ENCODE measurements around the gene SLC37A4.
"Not testable (repeated sequence)": the region's sequence is repeated elsewhere in the genome, so short reads cannot be mapped to it uniquely, and the experiment has no call there.

SLC37A4 gene

GRCh38 chr11:119016216-119017009 is 14.3 kb downstream of the SLC37A4 start:
- DNase-seq = no peak

GRCh38 chr11:119015054-119015611 is 15.5 kb downstream of the SLC37A4 start:
- no peak for DNase-seq

GRCh38 chr11:119014209-119014924 is 16.3 kb downstream of the SLC37A4 start:
- DNase-seq = no peak

GRCh38 chr11:119012629-119013170 is 18.0 kb downstream of the SLC37A4 start:
- no peak for DNase-seq

GRCh38 chr11:119011476-119012053 is 19.1 kb downstream of the SLC37A4 start:
- no peak for DNase-seq

GRCh38 chr11:119006656-119007055 is 24.0 kb downstream of the SLC37A4 start:
- no peak for DNase-seq

GRCh38 chr11:119000906-119001305 is 29.8 kb downstream of the SLC37A4 start:
- DNase-seq = no peak

GRCh38 chr11:118998822-118999221 is 31.9 kb downstream of the SLC37A4 start:
- DNase-seq = no peak

- no peak for DNase-seq
Observed at GRCh38 chr11:118998388-118998717, 32.3 kb downstream of the SLC37A4 start.

GRCh38 chr11:118997627-118998387 is 32.9 kb downstream of the SLC37A4 start, which contains the start of gene CENATAC:
CENATAC (plus strand) TSS chr11:118998138; CDS start chr11:118998198, 60 bp downstream.
- DNase-seq = peak; percentile 85

- DNase-seq = no peak
Observed at GRCh38 chr11:118996926-118997626, 33.6 kb downstream of the SLC37A4 start.

GRCh38 chr11:118991486-118992038 is 39.1 kb downstream of the SLC37A4 start:
- DNase-seq = not testable (repeated sequence)

GRCh38 chr11:118988280-118988679 is 42.4 kb downstream of the SLC37A4 start:
- DNase-seq = peak; percentile 72

- no peak for DNase-seq
Observed at GRCh38 chr11:118984825-118985224, 45.9 kb downstream of the SLC37A4 start.

- DNase-seq = not testable (repeated sequence)
Observed at GRCh38 chr11:118984337-118984736, 46.3 kb downstream of the SLC37A4 start.

GRCh38 chr11:118980191-118980881 is 50.3 kb downstream of the SLC37A4 start:
- no peak for DNase-seq

- DNase-seq = no peak
Observed at GRCh38 chr11:118979434-118979833, 51.2 kb downstream of the SLC37A4 start.

- DNase-seq = peak; percentile 27
Observed at GRCh38 chr11:118975771-118976709, 54.6 kb downstream of the SLC37A4 start.
